C4-2B (cell line): ENCODE results near the gene LIG1.

Experiments
- ZFX ChIP-seq: fragments of 450-650 bp; IDR thresholded peaks from 2 replicates; pipeline ENCODE4 v1.6.1; 2017
- TF ChIP-seq, protein P1 (sequence below): fragments of 450-650 bp; conservative IDR thresholded peaks from 2 replicates; pipeline ENCODE4 v1.5.1; 2017; ENCODE audit warnings: mild to moderate bottlenecking

DNA sequence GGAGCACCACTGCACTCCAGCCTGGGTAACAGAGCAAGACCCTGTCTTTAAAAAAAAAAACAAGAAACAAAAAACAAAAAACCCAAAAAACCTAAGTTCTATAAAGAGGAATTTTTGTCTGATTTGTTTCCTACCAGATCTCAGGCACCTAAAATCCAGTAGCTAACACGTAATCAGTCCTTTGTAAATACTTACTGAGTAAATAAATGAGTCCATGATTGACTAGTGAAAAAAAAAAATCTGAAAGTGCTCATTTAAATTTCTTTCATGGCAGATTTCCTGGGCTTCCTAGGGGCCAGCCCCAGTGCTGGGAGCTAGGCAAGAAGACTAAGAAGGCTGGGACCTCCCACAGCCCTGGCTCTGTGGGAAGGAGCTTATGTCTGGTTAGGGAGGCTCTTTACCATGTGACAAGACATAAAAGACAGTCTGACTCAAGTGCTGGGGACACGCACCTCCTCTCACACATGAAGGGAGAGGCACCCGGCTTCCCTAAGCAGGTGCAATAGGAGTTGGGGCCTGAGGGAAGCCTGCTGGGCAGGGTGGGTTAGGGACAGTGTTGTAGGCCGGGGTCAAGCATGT is 22.5 kb downstream of the LIG1 start:
- TF ChIP-seq, protein P1, sequence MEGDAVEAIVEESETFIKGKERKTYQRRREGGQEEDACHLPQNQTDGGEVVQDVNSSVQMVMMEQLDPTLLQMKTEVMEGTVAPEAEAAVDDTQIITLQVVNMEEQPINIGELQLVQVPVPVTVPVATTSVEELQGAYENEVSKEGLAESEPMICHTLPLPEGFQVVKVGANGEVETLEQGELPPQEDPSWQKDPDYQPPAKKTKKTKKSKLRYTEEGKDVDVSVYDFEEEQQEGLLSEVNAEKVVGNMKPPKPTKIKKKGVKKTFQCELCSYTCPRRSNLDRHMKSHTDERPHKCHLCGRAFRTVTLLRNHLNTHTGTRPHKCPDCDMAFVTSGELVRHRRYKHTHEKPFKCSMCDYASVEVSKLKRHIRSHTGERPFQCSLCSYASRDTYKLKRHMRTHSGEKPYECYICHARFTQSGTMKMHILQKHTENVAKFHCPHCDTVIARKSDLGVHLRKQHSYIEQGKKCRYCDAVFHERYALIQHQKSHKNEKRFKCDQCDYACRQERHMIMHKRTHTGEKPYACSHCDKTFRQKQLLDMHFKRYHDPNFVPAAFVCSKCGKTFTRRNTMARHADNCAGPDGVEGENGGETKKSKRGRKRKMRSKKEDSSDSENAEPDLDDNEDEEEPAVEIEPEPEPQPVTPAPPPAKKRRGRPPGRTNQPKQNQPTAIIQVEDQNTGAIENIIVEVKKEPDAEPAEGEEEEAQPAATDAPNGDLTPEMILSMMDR = no peak
- TF ChIP-seq ZFX = no peak
